HFFc6 (cell line): ENCODE results near the gene CALM1. TPM values are rescaled to one million over a fixed set of nuclear protein-coding genes. Genes with fewer than 3 reads are reported as not detected.

Experiments
- DNase-seq: peaks from one replicate; pipeline ENCODE4 v3.0.0-alpha.2; 2018
- H3K27ac Mint-ChIP-seq: 2 replicates; pipeline ENCODE4 v1.8.0; 2020; ENCODE audit warnings: mild to moderate bottlenecking, mixed read lengths
- H3K27me3 Mint-ChIP-seq: 2 replicates; pipeline ENCODE4 v1.8.0; 2021; ENCODE audit warnings: mild to moderate bottlenecking, moderate library complexity, mixed read lengths; ENCODE audit not compliant: insufficient read depth
- H3K36me3 Mint-ChIP-seq: 2 replicates; pipeline ENCODE4 v1.8.0; 2021; ENCODE audit warnings: low read depth, mixed read lengths
- H3K4me1 Mint-ChIP-seq: 2 replicates; pipeline ENCODE4 v1.8.0; 2020; ENCODE audit warnings: low read depth, mixed read lengths
- H3K4me3 Mint-ChIP-seq: 2 replicates; pipeline ENCODE4 v1.8.0; 2020; ENCODE audit warnings: mild to moderate bottlenecking, moderate library complexity, mixed read lengths
- H3K9me3 Mint-ChIP-seq: 2 replicates; pipeline ENCODE4 v1.8.0; 2020; ENCODE audit warnings: mild to moderate bottlenecking, mixed read lengths
- total RNA-seq, 6 experiments: library from RNA; stranded (reverse); fragmentation: NEBNext Ultra II Directional; extraction: Animal tissue kit (Norgen Biotek cat#: 25700); gene quantifications; 2 replicates in 1 of 6; 3 replicates in 5 of 6; pipeline ENCODE4 v1.2.3, GENCODE V29; 2021
- TF ChIP-seq, protein P1 (sequence below): fragments of 200-600 bp; sonication (generic); IDR thresholded peaks from 2 replicates; pipeline ENCODE4 v1.5.0; 2021; ENCODE audit warnings: antibody characterized with exemption, mild to moderate bottlenecking

CALM1 gene
- total RNA-seq, 6 experiments from 2014 or later: 333 to 429 (median 403) TPM

DNA sequence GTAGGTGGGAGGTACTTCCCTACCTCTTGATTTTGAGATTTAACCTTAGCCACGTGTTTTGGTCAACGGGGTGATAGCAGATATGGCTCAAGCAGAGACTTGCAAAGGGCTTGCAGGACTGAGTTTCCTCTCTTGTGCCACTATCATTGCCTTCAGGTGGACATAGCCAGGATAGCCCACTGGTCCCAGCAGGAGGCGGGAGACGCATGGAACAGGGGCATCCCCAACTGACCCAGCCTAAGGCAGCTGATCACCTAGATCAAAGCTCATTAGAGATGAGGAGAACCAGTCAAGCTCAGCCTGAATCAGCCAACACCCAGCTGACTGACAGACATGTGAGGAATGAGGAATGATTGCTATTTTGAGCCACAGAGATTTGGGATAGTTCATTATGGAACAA lies 49.6 kb downstream of the CALM1 start:
- Mint-ChIP-seq H3K4me3 (no peak overlapping the region), H3K27ac (no peak overlapping the region), H3K36me3 (peaks cover 15% of the 10 kb centered on the region), H3K9me3 (peaks cover 22% of the 10 kb centered on the region), H3K27me3 (peaks cover 16% of the 10 kb centered on the region), H3K4me1 (no peaks in the 10 kb centered on the region)
- TF ChIP-seq, protein P1, sequence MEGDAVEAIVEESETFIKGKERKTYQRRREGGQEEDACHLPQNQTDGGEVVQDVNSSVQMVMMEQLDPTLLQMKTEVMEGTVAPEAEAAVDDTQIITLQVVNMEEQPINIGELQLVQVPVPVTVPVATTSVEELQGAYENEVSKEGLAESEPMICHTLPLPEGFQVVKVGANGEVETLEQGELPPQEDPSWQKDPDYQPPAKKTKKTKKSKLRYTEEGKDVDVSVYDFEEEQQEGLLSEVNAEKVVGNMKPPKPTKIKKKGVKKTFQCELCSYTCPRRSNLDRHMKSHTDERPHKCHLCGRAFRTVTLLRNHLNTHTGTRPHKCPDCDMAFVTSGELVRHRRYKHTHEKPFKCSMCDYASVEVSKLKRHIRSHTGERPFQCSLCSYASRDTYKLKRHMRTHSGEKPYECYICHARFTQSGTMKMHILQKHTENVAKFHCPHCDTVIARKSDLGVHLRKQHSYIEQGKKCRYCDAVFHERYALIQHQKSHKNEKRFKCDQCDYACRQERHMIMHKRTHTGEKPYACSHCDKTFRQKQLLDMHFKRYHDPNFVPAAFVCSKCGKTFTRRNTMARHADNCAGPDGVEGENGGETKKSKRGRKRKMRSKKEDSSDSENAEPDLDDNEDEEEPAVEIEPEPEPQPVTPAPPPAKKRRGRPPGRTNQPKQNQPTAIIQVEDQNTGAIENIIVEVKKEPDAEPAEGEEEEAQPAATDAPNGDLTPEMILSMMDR: no peak
- DNase-seq: no peak

DNA sequence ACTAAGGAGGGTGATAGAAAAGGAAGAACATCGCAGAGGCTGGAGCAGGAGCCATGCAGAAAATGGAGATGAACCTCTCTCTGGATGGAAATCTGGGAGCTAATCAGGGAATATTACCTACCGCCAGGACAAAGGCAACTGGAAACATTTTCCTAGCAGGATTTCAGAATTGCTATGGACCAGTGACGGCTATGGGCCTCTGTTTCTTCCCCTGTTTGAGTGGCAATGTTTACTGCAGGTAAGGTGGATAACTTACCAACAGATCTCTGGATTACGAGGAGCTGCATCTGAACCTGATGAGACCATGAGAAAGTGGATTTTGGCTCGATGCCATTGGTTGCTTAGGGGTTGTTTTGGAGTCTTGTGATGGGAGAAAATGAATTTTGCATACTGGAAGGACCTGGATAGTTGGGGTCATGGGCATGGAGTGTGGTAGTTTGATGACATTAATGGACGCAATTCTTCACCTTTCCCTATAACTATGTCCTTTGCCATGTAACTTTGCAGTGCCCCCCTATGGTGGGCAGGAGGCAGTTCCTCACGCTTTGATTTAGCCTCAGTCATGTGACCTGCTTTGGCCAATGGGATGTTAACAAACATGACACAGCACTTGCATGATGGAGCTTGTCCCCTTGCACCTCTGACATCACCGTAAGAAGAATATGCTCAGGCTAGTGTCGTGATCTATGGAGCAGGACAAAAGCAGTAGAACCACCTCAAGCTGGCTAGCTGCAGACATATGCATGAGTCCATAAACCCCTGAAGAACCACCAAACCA lies 51.1 kb downstream of the CALM1 start:
- TF ChIP-seq, protein P1: no peak
- H3K4me3 Mint-ChIP-seq: no peak overlapping the region
- peaks cover 15% of the 10 kb centered on the region for H3K27me3 Mint-ChIP-seq
- H3K36me3 Mint-ChIP-seq: peaks cover 15% of the 10 kb centered on the region
- no peaks in the 10 kb centered on the region for H3K4me1 Mint-ChIP-seq
- H3K27ac Mint-ChIP-seq: no peak overlapping the region
- H3K9me3 Mint-ChIP-seq: peaks cover 22% of the 10 kb centered on the region
- no peak for DNase-seq

DNA sequence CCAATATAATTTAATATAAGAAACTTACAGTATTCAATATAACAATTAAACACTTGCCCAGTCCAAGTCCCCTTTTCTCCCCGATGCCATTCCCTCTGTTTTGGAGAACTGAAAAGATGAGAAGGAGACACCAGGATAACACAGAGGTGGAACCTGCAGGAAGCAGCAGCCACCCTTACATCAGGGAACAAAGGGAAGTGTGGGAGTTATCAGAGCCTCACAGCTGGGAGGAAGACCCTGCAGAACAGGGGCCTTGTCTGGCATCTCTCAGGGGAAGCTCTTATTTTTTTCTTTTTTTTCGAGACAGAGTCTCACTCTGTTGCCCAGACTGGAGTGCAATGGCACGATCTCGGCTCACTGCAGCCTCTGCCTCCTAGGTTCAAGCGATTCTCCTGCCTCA lies 52.6 kb downstream of the CALM1 start:
- Mint-ChIP-seq H3K4me3 (no peak overlapping the region), H3K27ac (no peak overlapping the region), H3K9me3 (peaks cover 22% of the 10 kb centered on the region), H3K27me3 (peaks cover 17% of the 10 kb centered on the region), H3K4me1 (no peaks in the 10 kb centered on the region), H3K36me3 (peaks cover 15% of the 10 kb centered on the region)
- TF ChIP-seq, protein P1: no peak
- DNase-seq: no peak

DNA sequence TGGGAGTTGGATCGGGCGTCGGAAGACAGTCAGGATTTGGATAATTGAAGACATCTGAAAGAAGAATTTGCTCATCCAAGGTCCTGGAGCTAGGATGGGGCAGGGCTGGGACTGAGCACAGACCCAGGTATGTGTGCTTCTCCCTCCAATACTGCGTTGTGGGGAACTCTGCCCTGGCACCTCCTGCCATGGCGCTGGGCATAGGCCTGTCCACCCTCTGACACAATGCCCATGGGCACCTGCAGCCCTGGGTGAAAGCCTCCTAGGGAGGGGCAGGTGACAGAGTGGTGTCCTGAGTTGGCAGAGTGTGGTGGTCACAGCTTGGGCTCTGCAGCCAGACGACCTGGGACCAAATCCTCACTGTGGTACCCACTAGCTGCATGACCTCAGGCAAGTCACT lies 53.3 kb downstream of the CALM1 start:
- Mint-ChIP-seq H3K4me3 (no peak overlapping the region), H3K27me3 (peaks cover 17% of the 10 kb centered on the region), H3K27ac (no peak overlapping the region), H3K9me3 (peaks cover 22% of the 10 kb centered on the region), H3K4me1 (no peaks in the 10 kb centered on the region), H3K36me3 (peaks cover 15% of the 10 kb centered on the region)
- no peak for DNase-seq
- TF ChIP-seq, protein P1: no peak

DNA sequence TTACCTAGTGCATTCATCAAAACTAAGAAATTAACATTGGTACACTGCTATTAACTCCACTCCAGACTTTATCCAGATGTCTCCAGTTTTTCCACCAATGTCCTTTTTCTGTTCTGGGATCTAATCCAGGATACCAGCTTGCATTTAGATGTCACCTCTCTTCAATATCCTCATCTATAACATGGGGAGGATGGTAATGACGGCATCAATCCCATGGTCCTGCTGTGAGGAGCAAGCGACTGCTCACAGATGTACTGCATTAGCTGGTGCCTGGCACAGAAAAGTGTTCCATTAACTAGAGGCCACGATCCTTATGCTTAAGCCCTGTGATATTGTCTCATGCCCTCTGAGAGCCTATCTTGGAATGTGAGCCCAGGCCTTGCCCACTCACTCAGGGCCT lies 53.8 kb downstream of the CALM1 start:
- no peak for DNase-seq
- Mint-ChIP-seq H3K36me3 (peaks cover 15% of the 10 kb centered on the region), H3K27ac (no peak overlapping the region), H3K27me3 (peaks cover 17% of the 10 kb centered on the region), H3K4me3 (no peak overlapping the region), H3K4me1 (no peaks in the 10 kb centered on the region), H3K9me3 (peaks cover 22% of the 10 kb centered on the region)
- TF ChIP-seq, protein P1: no peak
